Measurements from ENCODE around the gene ULK3. TPM values are rescaled to one million over a fixed set of nuclear protein-coding genes. Genes with fewer than 3 reads are reported as not detected.

ULK3 gene
- total and polyA plus RNA-seq, 2 donors (not counting 3 experiments of a cell fraction or from before 2014, with no cell fraction given), result 36.0 to 48.6 TPM

DNA sequence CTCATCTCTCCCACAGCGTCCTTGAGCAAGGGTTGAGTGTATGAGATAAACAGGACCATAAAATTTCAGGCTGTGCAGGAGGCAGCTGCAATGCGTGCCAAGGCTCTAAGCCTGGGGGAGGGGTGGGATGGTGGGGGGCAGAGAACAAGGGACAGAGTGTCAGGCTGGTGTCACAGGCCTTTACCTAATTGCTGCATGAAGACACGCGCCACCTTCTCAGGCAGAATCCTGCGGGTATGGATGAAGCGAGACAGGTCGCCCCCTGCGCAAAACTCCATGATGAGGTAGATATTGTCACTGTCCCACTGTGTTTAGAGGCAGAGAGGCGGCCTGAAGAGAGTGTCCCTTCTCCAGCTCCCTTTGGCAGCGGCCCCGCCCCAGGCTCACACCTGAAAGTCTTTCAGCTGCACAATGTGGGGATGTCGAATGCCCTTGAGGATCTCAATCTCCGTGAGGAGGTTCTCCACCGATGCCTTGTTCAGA, 1.0 kb downstream of the ULK3 start:
- POLR2A ChIA-PET, result no interaction called here

DNA sequence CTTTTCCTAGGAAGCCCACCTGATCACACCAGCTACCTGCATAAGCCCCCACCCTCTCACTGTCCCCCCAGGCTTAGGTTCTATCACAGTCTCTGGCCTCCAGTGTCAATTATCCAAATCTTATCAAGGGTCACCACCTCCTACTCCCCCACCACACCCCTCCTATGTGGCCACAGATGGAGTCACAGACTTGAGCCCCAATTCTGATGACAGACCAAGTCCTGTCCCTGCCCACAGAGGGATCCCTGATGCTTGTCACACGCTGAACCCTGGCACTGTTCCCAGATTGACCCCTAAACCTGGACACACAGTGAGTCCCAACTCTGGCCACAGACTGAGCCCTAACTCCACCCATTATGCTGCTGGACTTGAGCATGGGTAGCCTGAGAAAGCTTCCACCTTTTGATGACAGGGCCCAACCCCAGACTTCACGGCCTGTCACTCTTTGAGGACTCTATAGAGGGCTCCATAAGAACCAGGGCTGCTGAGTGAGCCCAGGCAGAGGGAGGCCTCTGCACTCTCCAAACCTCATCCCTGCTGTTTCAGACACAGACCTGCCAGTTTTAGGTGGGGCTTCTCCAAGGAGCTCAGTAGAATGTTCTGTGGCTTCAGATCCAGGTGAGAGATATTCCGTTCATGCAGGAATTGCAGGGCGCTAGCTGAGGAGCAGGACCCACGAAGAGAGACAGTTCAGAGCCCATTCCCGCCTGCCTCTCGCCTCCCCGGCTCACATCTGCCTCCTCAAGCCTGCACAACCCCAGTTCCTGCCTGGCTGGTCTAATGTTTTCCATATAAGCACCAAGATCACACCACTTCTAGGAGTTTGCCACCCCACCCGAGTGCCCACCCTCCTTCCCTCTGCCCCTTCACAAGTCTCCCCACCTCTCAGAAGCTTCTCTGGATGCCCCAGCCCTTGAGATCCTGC, 1.8 kb downstream of the ULK3 start:
- TF ChIP-seq FOS (IDR thresholded peaks at IDR 0.05; ENCODE audit: borderline replicate concordance, insufficient read depth, low read length), result no peak
- TF ChIP-seq GATA2 (IDR thresholded peaks at IDR 0.05; ENCODE audit: insufficient read depth, insufficient read length, low read depth, low read length), result no peak
- no peak for TF ChIP-seq JUN (IDR thresholded peaks at IDR 0.05; ENCODE audit: borderline replicate concordance, insufficient read depth, insufficient read length, low read depth)
- no peak for TF ChIP-seq POLR2A (IDR thresholded peaks at IDR 0.05; ENCODE audit: low read depth, low read length)
- TF ChIP-seq POLR2AphosphoS5 (IDR thresholded peaks at IDR 0.05; ENCODE audit: insufficient read depth, low read depth, low read length), result no peak
- TF ChIP-seq, protein P1, sequence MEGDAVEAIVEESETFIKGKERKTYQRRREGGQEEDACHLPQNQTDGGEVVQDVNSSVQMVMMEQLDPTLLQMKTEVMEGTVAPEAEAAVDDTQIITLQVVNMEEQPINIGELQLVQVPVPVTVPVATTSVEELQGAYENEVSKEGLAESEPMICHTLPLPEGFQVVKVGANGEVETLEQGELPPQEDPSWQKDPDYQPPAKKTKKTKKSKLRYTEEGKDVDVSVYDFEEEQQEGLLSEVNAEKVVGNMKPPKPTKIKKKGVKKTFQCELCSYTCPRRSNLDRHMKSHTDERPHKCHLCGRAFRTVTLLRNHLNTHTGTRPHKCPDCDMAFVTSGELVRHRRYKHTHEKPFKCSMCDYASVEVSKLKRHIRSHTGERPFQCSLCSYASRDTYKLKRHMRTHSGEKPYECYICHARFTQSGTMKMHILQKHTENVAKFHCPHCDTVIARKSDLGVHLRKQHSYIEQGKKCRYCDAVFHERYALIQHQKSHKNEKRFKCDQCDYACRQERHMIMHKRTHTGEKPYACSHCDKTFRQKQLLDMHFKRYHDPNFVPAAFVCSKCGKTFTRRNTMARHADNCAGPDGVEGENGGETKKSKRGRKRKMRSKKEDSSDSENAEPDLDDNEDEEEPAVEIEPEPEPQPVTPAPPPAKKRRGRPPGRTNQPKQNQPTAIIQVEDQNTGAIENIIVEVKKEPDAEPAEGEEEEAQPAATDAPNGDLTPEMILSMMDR (IDR thresholded peaks at IDR 0.05; ENCODE audit: extremely low read depth in 1 of 2, insufficient read depth in 1 of 2, low read depth in 1 of 2, low read length in 2 of 2), result no peak
- TF ChIP-seq MYC (IDR thresholded peaks at IDR 0.05; ENCODE audit: low read depth, low read length), result no peak
- no peak for TF ChIP-seq MAX (IDR thresholded peaks at IDR 0.05; ENCODE audit: insufficient read depth, insufficient read length)
- no peak for TF ChIP-seq EZH2 (IDR thresholded peaks at IDR 0.05; ENCODE audit: borderline replicate concordance, low read depth, low read length, severe bottlenecking)
- peaks cover 0 to 14% of the 10 kb centered on the region in 2 experiments for H3K36me3 ChIP-seq (ENCODE audit: control insufficient read depth in 2 of 2, extremely low read depth in 1 of 2, insufficient read depth in 2 of 2, low read length in 2 of 2)
- no peak overlapping the region for H3K4me3 ChIP-seq (replicated peaks in 1 of 3; ENCODE audit: insufficient read depth in 1 of 3, low read depth in 1 of 3, low read length in 3 of 3)
- no TSS peak for BruUV-seq (replicated peaks)
- no peaks in the 10 kb centered on the region for H3K9me1 ChIP-seq (replicated peaks; ENCODE audit: control insufficient read depth, extremely low read depth, insufficient read depth, low read length)
- no peak overlapping the region for H3K9ac ChIP-seq (replicated peaks; ENCODE audit: extremely low read depth, insufficient read depth, low read length)
- no peak overlapping the region for H3K4me2 ChIP-seq (ENCODE audit: insufficient read depth, low read length)
- H3K79me2 ChIP-seq (ENCODE audit: control insufficient read depth, insufficient read depth, low read length), result peaks cover 2% of the 10 kb centered on the region
- peaks cover 11% of the 10 kb centered on the region for H3K4me1 ChIP-seq (ENCODE audit: control insufficient read depth, extremely low read depth, insufficient read depth, low read length)
- no peaks in the 10 kb centered on the region for H4K20me1 ChIP-seq (replicated peaks; ENCODE audit: control insufficient read depth, extremely low read depth, insufficient read depth, low read length)
- intact Hi-C loops (cut with micrococcal nuclease), result loop anchor here (5.0 kb wide), 1 partner anchor 96 kb away; the partner anchor contains the start of gene COX5A
- no peak for FAIRE-seq
- H3K9me3 ChIP-seq (replicated peaks; ENCODE audit: control insufficient read depth, insufficient read depth, low read length), result no peaks in the 10 kb centered on the region
- H3K27ac ChIP-seq (ENCODE audit: insufficient read depth, low read depth, low read length), result no peak overlapping the region
- no peaks in the 10 kb centered on the region for H3K27me3 ChIP-seq (ENCODE audit: control insufficient read depth in 2 of 2, insufficient read depth in 2 of 2, low read length in 2 of 2)
- POLR2A ChIA-PET, result interaction anchor here (0.5 kb wide), 1 partner anchor 63 kb away, joined by 4 read pairs; no protein-coding TSS in a partner anchor
- dilution Hi-C loops (cut with MboI; ENCODE audit: extremely low pct_ligation_motif_present, low sequenced_read_pairs), result no loop called here
- no peak for DNase-seq (ENCODE audit: low read depth, low spot score)
- no peak overlapping the region for H2AFZ ChIP-seq (ENCODE audit: low read depth, low read length)
- CTCF ChIA-PET, result interaction anchor here (1.0 to 5.3 kb wide), 6 partner anchors 23 to 110 kb away, joined by 3 to 37 read pairs (median 3); no protein-coding TSS in a partner anchor

More for the DNA sequence above, 1.0 kb downstream of the ULK3 start:
- Histone ChIP-seq H3K4me1 (ENCODE audit: control insufficient read depth, extremely low read depth, insufficient read depth, low read length) (peaks cover 11% of the 10 kb centered on the region), H3K9me1 (replicated peaks; ENCODE audit: control insufficient read depth, extremely low read depth, insufficient read depth, low read length) (no peaks in the 10 kb centered on the region), H3K4me2 (ENCODE audit: insufficient read depth, low read length) (peak overlapping the region; percentile 87), H3K79me2 (ENCODE audit: control insufficient read depth, insufficient read depth, low read length) (peaks cover 2% of the 10 kb centered on the region), H3K27me3 (ENCODE audit: control insufficient read depth in 2 of 2, insufficient read depth in 2 of 2, low read length in 2 of 2) (no peaks in the 10 kb centered on the region), H3K9ac (replicated peaks; ENCODE audit: extremely low read depth, insufficient read depth, low read length) (no peak overlapping the region), H4K20me1 (replicated peaks; ENCODE audit: control insufficient read depth, extremely low read depth, insufficient read depth, low read length) (no peaks in the 10 kb centered on the region), H2AFZ (ENCODE audit: low read depth, low read length) (no peak overlapping the region), H3K4me3 (replicated peaks in 1 of 3; ENCODE audit: insufficient read depth in 1 of 3, low read depth in 1 of 3, low read length in 3 of 3) (peak overlapping the region in 1 of 3 experiments; percentile 81), H3K36me3 (ENCODE audit: control insufficient read depth in 2 of 2, extremely low read depth in 1 of 2, insufficient read depth in 2 of 2, low read length in 2 of 2) (peaks cover 0 to 10% of the 10 kb centered on the region in 2 experiments), H3K27ac (ENCODE audit: insufficient read depth, low read depth, low read length) (no peak overlapping the region), H3K9me3 (replicated peaks; ENCODE audit: control insufficient read depth, insufficient read depth, low read length) (no peaks in the 10 kb centered on the region)
- no peak for TF ChIP-seq POLR2AphosphoS5 (IDR thresholded peaks at IDR 0.05; ENCODE audit: insufficient read depth, low read depth, low read length)
- CTCF ChIA-PET, result interaction anchor here (1.1 to 5.3 kb wide), 5 partner anchors 29 to 109 kb away, joined by 3 to 37 read pairs (median 6); no protein-coding TSS in a partner anchor
- no TSS peak for BruUV-seq (replicated peaks)
- dilution Hi-C loops (cut with MboI; ENCODE audit: extremely low pct_ligation_motif_present, low sequenced_read_pairs) (no loop called here), intact Hi-C loops (cut with micrococcal nuclease) (loop anchor here (2.0 to 5.0 kb wide), 3 partner anchors 65 to 109 kb away; partner anchors contain the start of gene COX5A)
- FAIRE-seq (no peak), DNase-seq (ENCODE audit: low read depth, low spot score) (no peak)

All from endothelial cell of umbilical vein (primary cell).